ENCODE data around the gene TNS1.

- TF ChIP-seq CTCF (IDR thresholded peaks at IDR 0.05; ENCODE audit: insufficient read depth, low read depth, low read length) (no peak), EZH2 (IDR thresholded peaks at IDR 0.05; ENCODE audit: insufficient read depth, low read length) (no peak)
Observed at GRCh38 chr2:217866457-217866856, 136.3 kb downstream of the TNS1 start.
